HG03060 (cell line): ENCODE results near the gene IFNK.

Experiments used
- ATAC-seq: cut with Tn5 transposase; IDR thresholded peaks from one replicate; pipeline ENCODE4 v1.9.1; 2021; ENCODE audit warnings: low read depth, moderate number of reproducible peaks; ENCODE audit not compliant: unreplicated experiment

The IFNK gene

GRCh38 chr9:27572061-27572460 is 48.0 kb downstream of the IFNK start:
- ATAC-seq: no peak

- ATAC-seq: peak; percentile 29
These were observed 48.5 kb downstream of the IFNK start for GRCh38 chr9:27572566-27572917.

GRCh38 chr9:27572918-27573633 is 49.0 kb downstream of the IFNK start, which contains the start of gene C9orf72:
Gene C9orf72, minus strand, starts transcription at chr9:27573481. Its CDS starts 6,361 bp downstream, at chr9:27567120.
- no peak for ATAC-seq

DNA sequence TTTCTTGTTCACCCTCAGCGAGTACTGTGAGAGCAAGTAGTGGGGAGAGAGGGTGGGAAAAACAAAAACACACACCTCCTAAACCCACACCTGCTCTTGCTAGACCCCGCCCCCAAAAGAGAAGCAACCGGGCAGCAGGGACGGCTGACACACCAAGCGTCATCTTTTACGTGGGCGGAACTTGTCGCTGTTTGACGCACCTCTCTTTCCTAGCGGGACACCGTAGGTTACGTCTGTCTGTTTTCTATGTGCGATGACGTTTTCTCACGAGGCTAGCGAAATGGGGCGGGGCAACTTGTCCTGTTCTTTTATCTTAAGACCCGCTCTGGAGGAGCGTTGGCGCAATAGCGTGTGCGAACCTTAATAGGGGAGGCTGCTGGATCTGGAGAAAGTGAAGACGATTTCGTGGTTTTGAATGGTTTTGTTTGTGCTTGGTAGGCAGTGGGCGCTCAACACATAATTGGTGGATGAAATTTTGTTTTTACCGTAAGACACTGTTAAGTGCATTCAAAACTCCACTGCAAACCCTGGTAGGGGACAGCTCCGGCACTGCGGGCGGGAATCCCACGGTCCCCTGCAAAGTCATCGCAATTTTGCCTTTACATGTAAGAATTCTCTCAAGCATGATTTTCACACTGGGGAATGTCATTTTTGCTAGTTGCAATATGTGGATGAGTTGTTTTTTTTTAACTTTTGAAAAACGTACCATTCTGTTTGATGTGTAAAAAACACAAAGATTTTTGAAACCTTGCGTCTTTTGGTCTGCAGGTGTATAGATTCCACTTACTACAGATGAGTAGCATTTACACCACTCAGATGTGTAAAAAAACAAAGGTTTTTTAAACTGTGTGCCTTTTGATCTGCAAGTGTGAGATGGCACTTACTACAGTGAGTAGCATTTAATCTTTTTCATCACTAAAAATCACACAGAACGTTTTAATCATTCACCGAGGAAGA is 49.8 kb downstream of the IFNK start:
- ATAC-seq: peak; percentile 86
